KMS-11 (cell line): ENCODE data around the gene PFKM.

Experiments
- H2AFZ ChIP-seq: fragments of 200-600 bp; sonication (generic); 2 replicates; pipeline ENCODE4 v1.6.1; 2016; ENCODE audit warnings: antibody characterized with exemption, mixed run types, low read depth
- H3K27ac ChIP-seq: fragments of 200-600 bp; sonication (generic); 2 replicates; pipeline ENCODE4 v1.6.1; 2016; ENCODE audit warnings: mild to moderate bottlenecking, mixed run types
- H3K27me3 ChIP-seq: fragments of 200-600 bp; sonication (generic); 2 replicates; pipeline ENCODE4 v1.6.1; 2017; ENCODE audit warnings: mild to moderate bottlenecking, low read depth, mixed run types, moderate library complexity; ENCODE audit not compliant: insufficient read depth
- H3K36me3 ChIP-seq: fragments of 200-600 bp; sonication (generic); 2 replicates; pipeline ENCODE4 v1.6.1; 2017; ENCODE audit warnings: mild to moderate bottlenecking, mixed run types; ENCODE audit not compliant: insufficient read depth
- H3K4me1 ChIP-seq: fragments of 200-600 bp; sonication (generic); 2 replicates; pipeline ENCODE4 v1.6.1; 2016; ENCODE audit warnings: mild to moderate bottlenecking, low read depth, mixed run types; ENCODE audit not compliant: poor library complexity, severe bottlenecking
- H3K4me2 ChIP-seq: fragments of 200-600 bp; sonication (generic); 2 replicates; pipeline ENCODE4 v1.7.0; 2016; ENCODE audit warnings: mild to moderate bottlenecking, mixed run types
- H3K4me3 ChIP-seq: fragments of 200-600 bp; sonication (generic); IDR thresholded peaks from 2 replicates; pipeline ENCODE4 v1.6.1; 2017; ENCODE audit warnings: low read depth, low read length, mixed read lengths; ENCODE audit not compliant: insufficient read depth
- H3K79me2 ChIP-seq: fragments of 200-600 bp; sonication (generic); 2 replicates; pipeline ENCODE4 v1.6.1; 2016; ENCODE audit warnings: low read depth, mixed run types; ENCODE audit not compliant: insufficient read depth
- H3K9ac ChIP-seq: fragments of 200-600 bp; sonication (generic); 2 replicates; pipeline ENCODE4 v1.6.1; 2016; ENCODE audit warnings: mild to moderate bottlenecking, mixed run types
- H4K20me1 ChIP-seq: fragments of 200-600 bp; sonication (generic); 2 replicates; pipeline ENCODE4 v1.6.1; 2016; ENCODE audit warnings: mild to moderate bottlenecking, mixed run types; ENCODE audit not compliant: insufficient read depth
- TF ChIP-seq, protein P1 (sequence below): fragments of 200-600 bp; sonication (generic); conservative IDR thresholded peaks from 2 replicates; pipeline ENCODE4 v1.6.1; 2017; ENCODE audit warnings: low read depth, mild to moderate bottlenecking, antibody characterized with exemption, low read length, moderate library complexity, mixed read lengths

Gene PFKM

DNA sequence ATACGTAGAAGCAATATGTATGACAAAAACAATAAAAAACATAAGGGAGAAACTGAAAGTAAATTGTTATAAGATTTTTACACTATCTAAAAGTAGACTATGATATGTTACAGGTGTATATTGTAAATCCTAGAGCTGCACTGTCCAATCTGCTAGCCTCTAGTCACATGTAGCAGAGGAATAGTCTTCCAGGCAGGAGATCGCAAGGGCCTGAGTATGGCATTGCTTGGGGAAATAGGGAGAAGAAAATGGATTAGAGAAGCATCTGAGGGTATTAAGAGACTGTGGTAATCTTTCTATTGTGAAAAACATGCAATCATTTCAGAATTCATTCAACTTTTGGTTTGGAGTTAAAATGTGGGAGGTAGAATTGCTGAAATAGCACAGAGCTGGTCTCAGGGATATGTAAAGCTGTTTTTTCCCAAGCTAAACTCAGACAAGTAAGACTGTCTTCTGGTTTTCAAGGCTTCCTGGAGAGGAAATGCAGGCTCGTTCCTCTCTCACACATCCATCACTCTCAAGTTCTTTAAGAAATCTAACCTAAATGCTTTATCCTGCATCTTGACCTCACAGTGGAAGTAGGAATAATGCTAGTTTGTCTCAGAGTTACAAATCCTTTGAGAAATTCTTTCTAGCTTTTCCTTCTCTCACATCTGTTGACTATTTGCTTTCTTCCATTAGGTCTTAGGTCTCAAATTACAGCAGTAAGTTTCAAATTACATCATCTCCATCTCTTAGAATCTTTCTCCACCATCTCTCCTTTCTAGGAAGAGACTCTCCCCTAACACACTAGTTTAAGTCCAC, 56.7 kb downstream of the PFKM start:
- H4K20me1 ChIP-seq: no peaks in the 10 kb centered on the region
- no peak overlapping the region for H3K27ac ChIP-seq
- H3K4me2 ChIP-seq: peak overlapping the region; percentile 13; the same call in 1 of the 2 replicates
- no peaks in the 10 kb centered on the region for H3K27me3 ChIP-seq
- H3K4me3 ChIP-seq: no peak overlapping the region
- H3K36me3 ChIP-seq: no peaks in the 10 kb centered on the region
- H3K9ac ChIP-seq: no peak overlapping the region
- H3K79me2 ChIP-seq: no peaks in the 10 kb centered on the region
- TF ChIP-seq, protein P1, sequence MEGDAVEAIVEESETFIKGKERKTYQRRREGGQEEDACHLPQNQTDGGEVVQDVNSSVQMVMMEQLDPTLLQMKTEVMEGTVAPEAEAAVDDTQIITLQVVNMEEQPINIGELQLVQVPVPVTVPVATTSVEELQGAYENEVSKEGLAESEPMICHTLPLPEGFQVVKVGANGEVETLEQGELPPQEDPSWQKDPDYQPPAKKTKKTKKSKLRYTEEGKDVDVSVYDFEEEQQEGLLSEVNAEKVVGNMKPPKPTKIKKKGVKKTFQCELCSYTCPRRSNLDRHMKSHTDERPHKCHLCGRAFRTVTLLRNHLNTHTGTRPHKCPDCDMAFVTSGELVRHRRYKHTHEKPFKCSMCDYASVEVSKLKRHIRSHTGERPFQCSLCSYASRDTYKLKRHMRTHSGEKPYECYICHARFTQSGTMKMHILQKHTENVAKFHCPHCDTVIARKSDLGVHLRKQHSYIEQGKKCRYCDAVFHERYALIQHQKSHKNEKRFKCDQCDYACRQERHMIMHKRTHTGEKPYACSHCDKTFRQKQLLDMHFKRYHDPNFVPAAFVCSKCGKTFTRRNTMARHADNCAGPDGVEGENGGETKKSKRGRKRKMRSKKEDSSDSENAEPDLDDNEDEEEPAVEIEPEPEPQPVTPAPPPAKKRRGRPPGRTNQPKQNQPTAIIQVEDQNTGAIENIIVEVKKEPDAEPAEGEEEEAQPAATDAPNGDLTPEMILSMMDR: no peak
- peaks cover 28% of the 10 kb centered on the region for H3K4me1 ChIP-seq
- peak overlapping the region; percentile 9; the same call in 1 of the 2 replicates for H2AFZ ChIP-seq

DNA sequence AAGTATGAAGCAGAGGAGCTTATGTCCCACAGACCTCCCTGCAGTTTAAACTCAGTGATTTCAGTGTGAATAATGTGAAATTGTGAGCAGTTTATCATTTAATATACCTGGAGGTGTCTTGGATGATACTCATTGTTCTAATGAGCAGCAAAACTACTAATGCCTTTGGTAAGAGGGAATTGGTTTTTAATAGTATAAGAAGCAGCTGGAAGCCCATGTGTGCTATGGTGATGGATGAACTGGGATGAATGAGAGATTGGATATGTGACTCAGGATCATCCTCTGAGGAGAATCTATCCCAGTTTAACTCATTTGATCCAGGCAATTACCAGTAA, 57.2 kb downstream of the PFKM start:
- Histone ChIP-seq H2AFZ (no peak overlapping the region), H3K27ac (no peak overlapping the region), H3K4me3 (no peak overlapping the region), H3K4me1 (peaks cover 28% of the 10 kb centered on the region), H3K9ac (no peak overlapping the region), H3K36me3 (no peaks in the 10 kb centered on the region), H3K79me2 (no peaks in the 10 kb centered on the region), H4K20me1 (no peaks in the 10 kb centered on the region), H3K27me3 (no peaks in the 10 kb centered on the region), H3K4me2 (peak overlapping the region; percentile 13; the same call in 1 of the 2 replicates)
- TF ChIP-seq, protein P1: no peak

DNA sequence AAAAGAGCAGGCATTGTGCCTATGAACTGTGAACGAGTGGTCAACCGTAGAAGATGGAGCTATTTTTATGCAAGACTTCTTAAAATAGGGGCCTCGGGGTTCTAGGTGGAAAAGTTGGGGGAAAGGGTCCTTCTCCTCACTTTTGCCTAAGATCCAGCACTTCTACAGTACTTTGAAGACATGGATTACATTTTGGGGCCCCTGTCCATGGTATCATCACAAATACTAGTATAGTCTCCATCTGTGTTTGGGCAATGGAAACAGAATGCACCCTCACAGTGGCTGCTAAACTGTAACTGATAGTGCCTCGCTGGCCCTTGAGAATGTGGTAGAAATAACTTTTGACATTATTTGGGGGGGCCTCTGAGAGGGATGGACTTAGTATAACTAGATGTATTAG, 58.8 kb downstream of the PFKM start:
- H3K4me1 ChIP-seq: peaks cover 34% of the 10 kb centered on the region
- H2AFZ ChIP-seq: no peak overlapping the region
- TF ChIP-seq, protein P1: no peak
- no peak overlapping the region for H3K4me3 ChIP-seq
- H3K27me3 ChIP-seq: no peaks in the 10 kb centered on the region
- H3K36me3 ChIP-seq: no peaks in the 10 kb centered on the region
- no peak overlapping the region for H3K9ac ChIP-seq
- H3K4me2 ChIP-seq: no peak overlapping the region; the same call in 1 of the 2 replicates
- H3K79me2 ChIP-seq: no peaks in the 10 kb centered on the region
- no peak overlapping the region for H3K27ac ChIP-seq
- no peaks in the 10 kb centered on the region for H4K20me1 ChIP-seq

DNA sequence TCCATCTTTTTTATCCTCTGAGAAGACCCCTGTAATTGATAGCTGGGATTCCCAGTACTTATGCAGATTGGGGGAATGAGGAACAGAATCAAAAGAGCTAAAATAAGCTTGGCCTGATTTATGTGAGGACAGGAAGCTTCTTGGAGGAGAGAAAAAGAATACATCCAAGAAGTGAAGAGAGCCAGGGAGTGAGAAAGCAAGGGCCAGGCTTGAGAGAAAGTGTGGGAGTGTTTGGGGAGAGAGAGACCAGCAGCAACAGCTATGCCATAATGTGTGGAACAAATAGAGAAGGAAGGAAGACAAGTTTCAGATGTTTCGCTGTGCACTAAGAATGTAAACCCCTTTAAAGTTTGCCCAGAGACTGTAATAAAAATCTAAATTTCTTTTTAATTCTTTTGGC, 60.3 kb downstream of the PFKM start:
- Histone ChIP-seq H2AFZ (no peak overlapping the region), H3K9ac (no peak overlapping the region), H3K4me3 (no peak overlapping the region), H3K27ac (no peak overlapping the region), H3K4me1 (peaks cover 34% of the 10 kb centered on the region), H3K4me2 (no peak overlapping the region), H3K36me3 (no peaks in the 10 kb centered on the region), H3K27me3 (no peaks in the 10 kb centered on the region), H4K20me1 (no peaks in the 10 kb centered on the region), H3K79me2 (no peaks in the 10 kb centered on the region)
- TF ChIP-seq, protein P1: no peak
